ENCODE data around the gene DISP2. TPM values are rescaled to one million over a fixed set of nuclear protein-coding genes. Genes with fewer than 3 reads are reported as not detected.

The DISP2 gene
- total and polyA plus RNA-seq, 9 of the 15 experiments (the other 6 are each of a cell fraction or from before 2014, with no cell fraction given) = 0.06 to 0.89 (median 0.15) TPM; not detected in 1

DNA sequence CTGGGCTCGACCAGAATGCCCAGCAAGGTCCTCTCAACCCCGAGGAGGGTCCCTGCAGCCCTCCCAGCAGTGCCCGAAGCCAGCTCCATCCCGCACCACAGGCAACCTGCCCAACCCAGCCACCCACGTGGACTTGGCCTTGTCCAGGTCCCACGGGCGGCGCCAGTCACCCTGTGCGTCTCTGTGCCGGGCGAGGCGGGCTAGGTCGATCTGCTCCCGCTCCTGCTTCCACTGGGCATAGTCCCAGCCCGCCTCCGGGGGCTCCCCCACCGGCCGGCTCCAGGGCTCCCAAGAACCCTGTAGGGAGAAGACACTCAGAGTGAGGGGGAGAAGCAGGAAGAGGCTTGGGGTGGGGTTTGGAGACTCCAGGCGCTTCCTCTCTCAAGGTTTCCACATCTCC is 20.4 kb upstream of the DISP2 start (continued):
- TF ChIP-seq, protein P1, sequence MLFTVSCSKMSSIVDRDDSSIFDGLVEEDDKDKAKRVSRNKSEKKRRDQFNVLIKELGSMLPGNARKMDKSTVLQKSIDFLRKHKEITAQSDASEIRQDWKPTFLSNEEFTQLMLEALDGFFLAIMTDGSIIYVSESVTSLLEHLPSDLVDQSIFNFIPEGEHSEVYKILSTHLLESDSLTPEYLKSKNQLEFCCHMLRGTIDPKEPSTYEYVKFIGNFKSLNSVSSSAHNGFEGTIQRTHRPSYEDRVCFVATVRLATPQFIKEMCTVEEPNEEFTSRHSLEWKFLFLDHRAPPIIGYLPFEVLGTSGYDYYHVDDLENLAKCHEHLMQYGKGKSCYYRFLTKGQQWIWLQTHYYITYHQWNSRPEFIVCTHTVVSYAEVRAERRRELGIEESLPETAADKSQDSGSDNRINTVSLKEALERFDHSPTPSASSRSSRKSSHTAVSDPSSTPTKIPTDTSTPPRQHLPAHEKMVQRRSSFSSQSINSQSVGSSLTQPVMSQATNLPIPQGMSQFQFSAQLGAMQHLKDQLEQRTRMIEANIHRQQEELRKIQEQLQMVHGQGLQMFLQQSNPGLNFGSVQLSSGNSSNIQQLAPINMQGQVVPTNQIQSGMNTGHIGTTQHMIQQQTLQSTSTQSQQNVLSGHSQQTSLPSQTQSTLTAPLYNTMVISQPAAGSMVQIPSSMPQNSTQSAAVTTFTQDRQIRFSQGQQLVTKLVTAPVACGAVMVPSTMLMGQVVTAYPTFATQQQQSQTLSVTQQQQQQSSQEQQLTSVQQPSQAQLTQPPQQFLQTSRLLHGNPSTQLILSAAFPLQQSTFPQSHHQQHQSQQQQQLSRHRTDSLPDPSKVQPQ (CRISPR knock-in tag; IDR thresholded peaks at IDR 0.05; ENCODE audit: borderline replicate concordance) = no peak
- TF ChIP-seq ZFP36 (IDR thresholded peaks at IDR 0.05; ENCODE audit: low read depth, low read length, partially characterized antibody) = no peak
- no peak for TF ChIP-seq HMG20B (CRISPR knock-in tag; IDR thresholded peaks at IDR 0.05)
- TF ChIP-seq, protein P2, sequence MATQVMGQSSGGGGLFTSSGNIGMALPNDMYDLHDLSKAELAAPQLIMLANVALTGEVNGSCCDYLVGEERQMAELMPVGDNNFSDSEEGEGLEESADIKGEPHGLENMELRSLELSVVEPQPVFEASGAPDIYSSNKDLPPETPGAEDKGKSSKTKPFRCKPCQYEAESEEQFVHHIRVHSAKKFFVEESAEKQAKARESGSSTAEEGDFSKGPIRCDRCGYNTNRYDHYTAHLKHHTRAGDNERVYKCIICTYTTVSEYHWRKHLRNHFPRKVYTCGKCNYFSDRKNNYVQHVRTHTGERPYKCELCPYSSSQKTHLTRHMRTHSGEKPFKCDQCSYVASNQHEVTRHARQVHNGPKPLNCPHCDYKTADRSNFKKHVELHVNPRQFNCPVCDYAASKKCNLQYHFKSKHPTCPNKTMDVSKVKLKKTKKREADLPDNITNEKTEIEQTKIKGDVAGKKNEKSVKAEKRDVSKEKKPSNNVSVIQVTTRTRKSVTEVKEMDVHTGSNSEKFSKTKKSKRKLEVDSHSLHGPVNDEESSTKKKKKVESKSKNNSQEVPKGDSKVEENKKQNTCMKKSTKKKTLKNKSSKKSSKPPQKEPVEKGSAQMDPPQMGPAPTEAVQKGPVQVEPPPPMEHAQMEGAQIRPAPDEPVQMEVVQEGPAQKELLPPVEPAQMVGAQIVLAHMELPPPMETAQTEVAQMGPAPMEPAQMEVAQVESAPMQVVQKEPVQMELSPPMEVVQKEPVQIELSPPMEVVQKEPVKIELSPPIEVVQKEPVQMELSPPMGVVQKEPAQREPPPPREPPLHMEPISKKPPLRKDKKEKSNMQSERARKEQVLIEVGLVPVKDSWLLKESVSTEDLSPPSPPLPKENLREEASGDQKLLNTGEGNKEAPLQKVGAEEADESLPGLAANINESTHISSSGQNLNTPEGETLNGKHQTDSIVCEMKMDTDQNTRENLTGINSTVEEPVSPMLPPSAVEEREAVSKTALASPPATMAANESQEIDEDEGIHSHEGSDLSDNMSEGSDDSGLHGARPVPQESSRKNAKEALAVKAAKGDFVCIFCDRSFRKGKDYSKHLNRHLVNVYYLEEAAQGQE (IDR thresholded peaks at IDR 0.05; ENCODE audit: borderline replicate concordance) = no peak
- TF ChIP-seq, protein P2 (CRISPR knock-in tag; IDR thresholded peaks at IDR 0.05; ENCODE audit: low read depth) = no peak
- no peak for TF ChIP-seq POLR3G (IDR thresholded peaks at IDR 0.05; ENCODE audit: extremely low read depth, insufficient read length, insufficient replicate concordance)
- no peak for TF ChIP-seq DNMT1 (IDR thresholded peaks at IDR 0.05)
- TF ChIP-seq SAFB2 (IDR thresholded peaks at IDR 0.05; ENCODE audit: borderline replicate concordance, low read depth, low read length, severe bottlenecking) = no peak

All from K562 (cell line).